HepG2 (cell line): Measurements from ENCODE around the gene SLCO4A1. TPM values are rescaled to one million over a fixed set of nuclear protein-coding genes. Genes with fewer than 3 reads are reported as not detected.
A peak's percentile ranks its signal among the peaks of the same experiment; 100 is the strongest.

Source experiments
- ATAC-seq: fragments of 200-7000 bp; cut with Tn5 transposase; 3 replicates; pipeline ENCODE4 v1.9.1; 2020; ENCODE audit warnings: mild to moderate bottlenecking, moderate library complexity
- BruUV-seq: library from RNA; stranded (reverse); fragments of 400-500 nt; replicated peaks from 2 replicates; lab custom pipeline; 2021; lab: Mats Ljungman, UMichigan
- CTCF ChIA-PET: fragments of 300-600 bp; formaldehyde crosslinking; extraction: SDS; loops from one replicate; lab custom pipeline; 2021; ENCODE audit warnings: low total read pairs, inconsistent platforms, low intra/inter-chr PET ratio; lab: Yijun Ruan, JAX
- POLR2A ChIA-PET: fragments of 350-600 bp; sonication (Branson Sonifier 250); formaldehyde crosslinking; loops from one replicate; lab custom pipeline; 2020; ENCODE audit warnings: antibody characterized with exemption, inconsistent platforms; lab: Yijun Ruan, JAX
- DNase-seq: peaks from one replicate; pipeline ENCODE4 v3.0.0-alpha.2; 2015; ENCODE audit warnings: low spot score
- FAIRE-seq: peaks from 3 replicates; lab custom pipeline; 2011; peaks lifted over from hg19 to GRCh38; lab: Jason Lieb, UNC
- H2AFZ ChIP-seq: one replicate; pipeline ENCODE4 v1.6.1; 2011; ENCODE audit warnings: low read length, inconsistent platforms
- H3K27ac ChIP-seq: fragments of 300-600 bp; 3 replicates; pipeline ENCODE4 v1.8.0; 2011; ENCODE audit warnings: mixed run types, mild to moderate bottlenecking, mixed read lengths, low read length, inconsistent platforms; ENCODE audit not compliant: insufficient read depth; ENCODE audit errors: extremely low read length
- H3K27me3 ChIP-seq, 2 experiments: fragments of 200-600 bp in 1 of 2; 2 replicates in 1 of 2; 3 replicates in 1 of 2; pipeline versions ENCODE4 v1.6.0 to v1.8.0; 2011; ENCODE audit warnings: low read length in 2 of 2, mild to moderate bottlenecking in 2 of 2, moderate library complexity in 2 of 2, inconsistent platforms in 1 of 2; ENCODE audit not compliant: insufficient read depth in 2 of 2, control insufficient read depth in 1 of 2
- H3K36me3 ChIP-seq, 2 experiments: fragments of 200-600 bp in 1 of 2; replicated peaks in 1 of 2; 2 replicates in 1 of 2; 3 replicates in 1 of 2; pipeline versions ENCODE4 v1.5.1 to v1.8.0; 2011; ENCODE audit warnings: low read length in 2 of 2, inconsistent platforms in 1 of 2; ENCODE audit not compliant: insufficient read depth in 2 of 2, control insufficient read depth in 1 of 2
- H3K4me1 ChIP-seq: 2 replicates; pipeline ENCODE4 v1.5.1; 2012; ENCODE audit warnings: low read length, inconsistent platforms; ENCODE audit not compliant: insufficient read depth
- H3K4me2 ChIP-seq: 2 replicates; pipeline ENCODE4 v1.6.0; 2011; ENCODE audit warnings: low read depth, low read length, inconsistent platforms
- H3K4me3 ChIP-seq, 3 experiments: fragments of 200-600 bp in 1 of 3; sonication (generic), shearing (Covaris generic) in 1 of 3; replicated peaks in 1 of 3; 2 replicates each; pipeline ENCODE4 v1.5.1; 2011 to 2016; ENCODE audit warnings: low read length in 3 of 3, inconsistent platforms in 2 of 3, low read depth in 2 of 3, mild to moderate bottlenecking in 2 of 3, control low read depth in 1 of 3, mixed read lengths in 1 of 3; ENCODE audit not compliant: insufficient read depth in 1 of 3
- H3K79me2 ChIP-seq: one replicate; pipeline ENCODE4 v1.6.1; 2011; ENCODE audit warnings: low read length, inconsistent platforms; ENCODE audit not compliant: insufficient read depth
- H3K9ac ChIP-seq: 2 replicates; pipeline ENCODE4 v1.6.0; 2011; ENCODE audit warnings: mild to moderate bottlenecking, low read depth, low read length, inconsistent platforms; ENCODE audit not compliant: insufficient read depth
- H3K9me3 ChIP-seq: 2 replicates; pipeline ENCODE4 v1.5.1; 2012; ENCODE audit warnings: mild to moderate bottlenecking, low read length
- H4K20me1 ChIP-seq: 2 replicates; pipeline ENCODE4 v1.6.0; 2011; ENCODE audit warnings: inconsistent platforms, mild to moderate bottlenecking, low read length, moderate library complexity; ENCODE audit not compliant: insufficient read depth
- GLMP ChIP-seq: sonication (generic); formaldehyde crosslinking; IDR thresholded peaks from 2 replicates; pipeline ENCODE4 v1.9.0; 2021; ENCODE audit warnings: missing genetic modification reagents, mild to moderate bottlenecking, borderline replicate concordance
- LBX2 ChIP-seq: sonication (generic); formaldehyde crosslinking; IDR thresholded peaks from 2 replicates; pipeline ENCODE4 v1.5.0; 2020; ENCODE audit warnings: missing genetic modification reagents, mild to moderate bottlenecking, borderline replicate concordance
- MAF1 ChIP-seq: sonication (generic); formaldehyde crosslinking; IDR thresholded peaks from 2 replicates; pipeline ENCODE4 v1.5.0; 2020; ENCODE audit warnings: missing genetic modification reagents, borderline replicate concordance
- RBFOX2 ChIP-seq: fragments of 200-400 bp; formaldehyde crosslinking; IDR thresholded peaks from 2 replicates; pipeline ENCODE4 v1.6.1; 2017; ENCODE audit warnings: low read depth, mild to moderate bottlenecking, low read length
- SAFB2 ChIP-seq: sonication (generic); formaldehyde crosslinking; IDR thresholded peaks from 2 replicates; pipeline ENCODE4 v1.5.1; 2020; ENCODE audit warnings: missing genetic modification reagents, low read depth, mild to moderate bottlenecking, borderline replicate concordance
- SALL1 ChIP-seq: sonication (generic); formaldehyde crosslinking; IDR thresholded peaks from 2 replicates; pipeline ENCODE4 v1.8.0; 2022; ENCODE audit warnings: mild to moderate bottlenecking, missing genetic modification reagents
- STAT6 ChIP-seq: sonication (generic); formaldehyde crosslinking; IDR thresholded peaks from 2 replicates; pipeline ENCODE4 v1.4.0; 2020; ENCODE audit warnings: missing genetic modification reagents, mild to moderate bottlenecking, borderline replicate concordance
- TBX2 ChIP-seq: sonication (generic); formaldehyde crosslinking; IDR thresholded peaks from 2 replicates; pipeline ENCODE4 v1.5.0; 2020; ENCODE audit warnings: missing genetic modification reagents, mild to moderate bottlenecking, borderline replicate concordance
- ZBTB46 ChIP-seq: sonication (generic); formaldehyde crosslinking; IDR thresholded peaks from 2 replicates; pipeline ENCODE4 v1.4.0; 2020; ENCODE audit warnings: mild to moderate bottlenecking, missing genetic modification reagents, borderline replicate concordance
- ZFP1 ChIP-seq: IDR thresholded peaks from 2 replicates; pipeline ENCODE4 v1.6.1; 2016
- ZMAT3 ChIP-seq: sonication (generic); formaldehyde crosslinking; conservative IDR thresholded peaks from 2 replicates; pipeline ENCODE4 v1.7.0; 2021; ENCODE audit warnings: missing genetic modification reagents
- ZMYM4 ChIP-seq: sonication (generic); formaldehyde crosslinking; IDR thresholded peaks from 2 replicates; pipeline ENCODE4 v1.8.1; 2023; ENCODE audit warnings: mild to moderate bottlenecking, missing genetic modification reagents
- ZNF335 ChIP-seq: sonication (generic); formaldehyde crosslinking; IDR thresholded peaks from 2 replicates; pipeline ENCODE4 v1.4.0; 2020; ENCODE audit warnings: missing genetic modification reagents
- ZNF33A ChIP-seq: sonication (generic); formaldehyde crosslinking; IDR thresholded peaks from 2 replicates; pipeline ENCODE4 v1.5.1; 2020; ENCODE audit warnings: missing genetic modification reagents, mild to moderate bottlenecking, moderate library complexity, borderline replicate concordance
- ZNF543 ChIP-seq: sonication (generic); formaldehyde crosslinking; IDR thresholded peaks from 2 replicates; pipeline ENCODE4 v1.4.0; 2020; ENCODE audit warnings: mild to moderate bottlenecking, missing genetic modification reagents
- ZNF782 ChIP-seq: sonication (generic); formaldehyde crosslinking; IDR thresholded peaks from 2 replicates; pipeline ENCODE4 v1.4.0; 2020; ENCODE audit warnings: missing genetic modification reagents, mild to moderate bottlenecking, borderline replicate concordance
- WGBS: methylation state at CpG from one replicate; pipeline ENCODE4 v1.1.6; 2017; ENCODE audit warnings: low lambda C conversion rate; 5-methylcytosine and 5-hydroxymethylcytosine counted together
- in situ Hi-C: cut with HindIII; loops from 2 replicates; pipeline ENCODE4 v1.10.0; 2017; ENCODE audit warnings: low pct_unique_long_range_greater_than_20kb; ENCODE audit not compliant: extremely low pct_ligation_motif_present
- intact Hi-C: fragments of 100-400 bp; cut with micrococcal nuclease; formaldehyde crosslinking; loops from one replicate; pipeline ENCODE4 v1.10.0; 2022; ENCODE audit not compliant: unreplicated experiment
- polyA plus RNA-seq, 8 experiments: library from polyadenylated mRNA; depleted of rRNA in 3 of 8; stranded (reverse) in 7 of 8; unstranded in 1 of 8; fragments of >200 nt; fragmentation: Illumina TruSeq in 4 of 8; extraction: Trizol in 4 of 8; gene quantifications; 2 replicates each; pipeline versions ENCODE4 v1.2.1 to v1.2.3, GENCODE V29; 2011 to 2016; ENCODE audit warnings: low read depth in 4 of 8, missing spikeins in 1 of 8, mixed read lengths in 1 of 8; ENCODE audit not compliant: insufficient read depth in 1 of 8
- total RNA-seq, 5 experiments: library from RNA; depleted of rRNA; stranded (reverse); fragments of >200 nt; fragmentation: Illumina TruSeq; extraction: Trizol; gene quantifications; 2 replicates each; pipeline ENCODE4 v1.2.3, GENCODE V29; 2016; ENCODE audit warnings: low read depth in 1 of 5

SLCO4A1 gene
- total and polyA plus RNA-seq, 2 of the 13 experiments (the other 11 are each of a cell fraction or from before 2014, with no cell fraction given), result 55.5 to 112 TPM

GRCh38 chr20:62669249-62669648 is 26.9 kb downstream of the SLCO4A1 start:
- Histone ChIP-seq H3K9me3 (no peaks in the 10 kb centered on the region), H2AFZ (no peak overlapping the region), H3K27ac (no peak overlapping the region), H3K27me3 (no peaks in the 10 kb centered on the region), H3K36me3 (peaks cover 1 to 20% of the 10 kb centered on the region in 2 experiments; a peak in 2 of 5 replicates), H3K4me2 (peak overlapping the region; percentile 68; the same call in 1 of the 2 replicates), H3K9ac (peak overlapping the region; percentile 10; the same call in 1 of the 2 replicates), H3K79me2 (no peaks in the 10 kb centered on the region), H4K20me1 (no peaks in the 10 kb centered on the region), H3K4me3 (peak overlapping the region in 1 of 3 experiments; percentile 59; a peak in 1 of 6 replicates), H3K4me1 (peaks cover 53% of the 10 kb centered on the region)
- ATAC-seq, result no peak
- BruUV-seq, result no TSS peak
- in situ Hi-C loops, result loop anchor here (5.0 kb wide), 1 partner anchor 123 kb away; no protein-coding TSS in a partner anchor
- POLR2A ChIA-PET, result interaction anchor here (1.0 kb wide), 1 partner anchor 125 kb away, joined by 4 read pairs; no protein-coding TSS in a partner anchor
- 97% methylated on average over 10 of the region's 10 CpGs for WGBS
- FAIRE-seq, result no peak
- CTCF ChIA-PET, result interaction anchor here (1.1 to 4.8 kb wide), 3 partner anchors 113 to 139 kb away, joined by 3 to 93 read pairs (median 11); no protein-coding TSS in a partner anchor
- no peak for DNase-seq
- TF ChIP-seq SALL1 (CRISPR knock-in tag), result no peak
- TF ChIP-seq ZMAT3 (CRISPR knock-in tag), result no peak
- no peak for TF ChIP-seq ZNF335 (CRISPR knock-in tag)
- TF ChIP-seq LBX2 (CRISPR knock-in tag), result no peak
- TF ChIP-seq ZBTB46, result no peak
- 0 out of 2 replicates have a peak, but pooled peaks have one; percentile 55 for TF ChIP-seq ZNF543 (CRISPR knock-in tag)
- TF ChIP-seq GLMP, result no peak
- no peak for TF ChIP-seq STAT6 (CRISPR knock-in tag)
- no peak for TF ChIP-seq ZNF782 (CRISPR knock-in tag)
- TF ChIP-seq ZNF33A (CRISPR knock-in tag), result no peak
- TF ChIP-seq RBFOX2, result 0 out of 2 replicates have a peak, but pooled peaks have one; percentile 7
- TF ChIP-seq ZFP1 (CRISPR knock-in tag), result no peak
- no peak for TF ChIP-seq ZMYM4 (CRISPR knock-in tag)
- TF ChIP-seq TBX2 (CRISPR knock-in tag), result 0 out of 2 replicates have a peak, but pooled peaks have one; percentile 45
- TF ChIP-seq SAFB2 (CRISPR knock-in tag), result 0 out of 2 replicates have a peak, but pooled peaks have one; percentile 17
- 0 out of 2 replicates have a peak, but pooled peaks have one; percentile 16 for TF ChIP-seq MAF1 (CRISPR knock-in tag)
- intact Hi-C loops, result loop anchor here (5.0 kb wide), 1 partner anchor 203 kb away; no protein-coding TSS in a partner anchor
